Activated CD8-positive, alpha-beta memory T cell treated with anti-CD3 and anti-CD28 coated beads for 24 hours (primary cell): Measurements from ENCODE around the gene CRB1.
"Not testable (repeated sequence)": the region's sequence is repeated elsewhere in the genome, so short reads cannot be mapped to it uniquely, and the experiment has no call there.

Experiments used
- DNase-seq: peaks from one replicate; pipeline ENCODE4 v3.0.0-alpha.2; 2020

Gene CRB1

GRCh38 chr1:197466813-197467212 is 198.8 kb downstream of the CRB1 start:
- no peak for DNase-seq

DNA sequence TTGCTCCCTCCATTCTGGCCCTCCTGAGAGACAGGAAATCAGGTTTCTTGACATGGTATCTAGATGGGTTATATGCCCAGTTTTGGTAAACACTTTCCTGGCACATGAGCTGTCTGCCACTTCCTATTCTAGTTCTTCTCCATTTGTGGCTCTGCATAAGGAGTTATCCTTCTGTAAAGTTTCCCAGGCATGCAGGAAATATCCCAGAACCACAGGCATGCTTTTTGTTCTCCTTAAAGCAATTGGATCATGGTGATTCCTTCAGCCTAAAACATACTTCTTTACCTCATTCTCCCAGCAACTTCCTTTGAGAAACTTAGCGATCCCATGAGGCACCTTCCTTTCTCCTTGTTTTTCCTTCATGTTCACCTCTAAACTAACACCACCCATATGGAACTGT is 199.8 kb downstream of the CRB1 start:
- no peak for DNase-seq

- DNase-seq = no peak
These were observed 200.6 kb downstream of the CRB1 start for GRCh38 chr1:197468543-197469175.

- DNase-seq = no peak
These were observed 201.7 kb downstream of the CRB1 start for GRCh38 chr1:197469620-197470210.

DNA sequence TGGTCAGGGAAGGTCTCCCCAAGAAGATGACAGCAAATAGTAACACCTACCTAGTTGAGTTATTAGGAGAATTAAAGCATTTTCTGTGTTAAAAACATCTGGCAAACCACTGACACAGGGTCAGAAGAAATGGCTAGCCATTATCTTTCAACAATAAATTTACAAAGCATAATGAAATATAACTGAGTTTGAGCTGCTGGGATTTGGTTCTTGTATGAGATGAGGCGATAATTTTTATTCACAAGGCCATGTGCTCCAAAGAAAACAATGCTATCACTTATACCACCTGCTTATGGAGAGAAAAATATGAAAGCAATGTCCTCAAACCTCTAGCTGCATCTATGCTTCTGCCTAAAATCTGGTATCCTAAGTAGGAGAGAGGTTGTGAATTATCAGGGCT is 202.3 kb downstream of the CRB1 start:
- DNase-seq = no peak

GRCh38 chr1:197471248-197471985 is 203.4 kb downstream of the CRB1 start:
- no peak for DNase-seq

DNA sequence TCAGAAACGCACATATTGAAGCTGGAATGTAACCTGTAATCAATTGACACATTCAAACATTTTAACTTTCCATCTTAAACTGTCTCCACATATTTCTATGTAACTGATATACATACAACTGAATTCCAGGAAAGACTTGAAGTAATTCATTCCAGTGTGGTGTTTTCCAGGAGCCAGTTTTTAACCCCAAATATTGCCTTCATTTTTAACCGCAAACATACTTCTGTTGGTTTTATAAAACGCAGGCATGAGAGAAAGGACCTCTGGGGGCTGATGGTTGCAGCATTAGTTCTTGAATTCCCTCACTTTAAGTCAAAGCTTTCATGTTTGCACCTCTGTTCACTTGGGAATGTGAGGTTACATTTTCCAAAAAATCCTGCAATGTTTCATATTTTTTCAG is 204.1 kb downstream of the CRB1 start:
- no peak for DNase-seq

DNA sequence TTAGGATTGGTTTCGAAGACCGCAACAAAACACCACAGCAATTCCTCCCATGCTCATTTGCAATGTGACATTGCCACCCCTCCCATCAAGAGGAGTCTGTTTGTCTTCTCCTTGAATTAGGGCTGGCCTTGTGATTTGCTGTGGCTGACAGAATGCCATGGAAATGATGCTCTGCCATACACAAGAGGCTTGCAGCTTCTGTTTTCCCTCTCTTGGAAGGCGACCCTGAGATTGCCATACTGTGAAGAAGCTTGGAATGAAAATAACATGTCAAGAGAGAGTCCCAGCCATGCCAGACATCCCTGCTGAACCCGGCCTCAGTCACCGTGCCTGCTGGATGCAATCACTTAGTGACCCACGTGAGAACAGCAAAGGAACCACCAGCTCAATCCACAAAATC is 212.4 kb downstream of the CRB1 start:
- no peak for DNase-seq

- no peak for DNase-seq
These were observed 213.0 kb downstream of the CRB1 start for GRCh38 chr1:197481101-197481500.

- DNase-seq = no peak
These were observed 217.7 kb downstream of the CRB1 start for GRCh38 chr1:197485790-197486189.

DNA sequence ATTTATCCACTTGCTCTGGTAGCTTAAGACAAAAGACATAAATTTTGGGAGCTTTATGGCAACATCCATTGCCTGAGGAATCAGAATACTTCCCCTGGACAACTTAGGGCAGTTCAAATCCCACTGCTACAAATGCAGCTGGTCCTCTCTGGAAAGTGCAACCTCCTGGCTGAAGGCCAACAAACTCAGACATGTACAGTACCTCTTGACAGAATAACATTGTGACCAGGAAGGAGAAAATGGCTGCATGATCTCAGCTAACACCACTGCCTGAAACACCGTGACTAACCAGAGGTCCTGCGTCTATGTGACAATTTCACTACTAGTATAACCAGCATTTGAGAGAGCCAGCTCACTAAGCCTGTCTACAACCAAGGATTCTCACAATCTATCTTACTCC is 218.9 kb downstream of the CRB1 start:
- no peak for DNase-seq

DNA sequence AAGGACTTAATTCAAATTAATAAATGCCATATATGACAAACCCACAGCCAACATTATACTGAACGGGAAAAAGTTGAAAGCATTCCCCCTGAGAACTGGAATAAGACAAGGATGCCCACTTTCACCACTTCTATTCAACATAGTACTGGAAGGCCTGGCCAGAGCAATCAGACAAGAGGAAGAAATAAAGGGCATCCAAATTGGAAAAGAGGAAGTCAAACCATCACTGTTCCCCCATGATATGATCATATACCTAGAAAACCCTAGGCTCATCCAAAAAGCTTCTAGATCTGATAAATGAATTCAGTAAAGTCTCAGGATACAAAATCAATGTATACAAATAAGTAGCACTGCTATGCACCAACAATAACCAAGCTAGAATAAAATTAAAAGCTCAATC is 223.5 kb downstream of the CRB1 start:
- not testable (repeated sequence) for DNase-seq

GRCh38 chr1:197496722-197497121 is 228.7 kb downstream of the CRB1 start:
- no peak for DNase-seq

GRCh38 chr1:197510691-197511378 is 242.8 kb downstream of the CRB1 start:
- DNase-seq = no peak

DNA sequence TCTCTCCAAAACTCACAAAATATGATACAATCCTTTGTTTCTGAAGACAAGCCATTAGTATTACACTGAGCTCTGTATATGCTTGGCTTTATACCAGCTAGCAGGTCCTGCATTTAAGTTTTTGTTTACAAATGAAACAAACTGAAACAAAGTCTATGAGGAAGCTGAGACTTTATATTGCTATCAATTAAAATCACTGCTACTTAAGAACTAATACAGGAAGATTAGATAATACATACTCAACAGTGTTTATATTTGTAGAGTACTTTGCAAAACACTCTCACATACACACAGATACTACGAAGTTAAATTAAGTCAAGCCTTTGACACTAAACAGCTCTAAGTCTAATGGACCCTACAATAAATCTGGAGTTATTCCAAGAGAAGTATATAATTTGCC is 247.4 kb downstream of the CRB1 start:
- no peak for DNase-seq

GRCh38 chr1:197519741-197520334 is 251.8 kb downstream of the CRB1 start:
- no peak for DNase-seq

DNA sequence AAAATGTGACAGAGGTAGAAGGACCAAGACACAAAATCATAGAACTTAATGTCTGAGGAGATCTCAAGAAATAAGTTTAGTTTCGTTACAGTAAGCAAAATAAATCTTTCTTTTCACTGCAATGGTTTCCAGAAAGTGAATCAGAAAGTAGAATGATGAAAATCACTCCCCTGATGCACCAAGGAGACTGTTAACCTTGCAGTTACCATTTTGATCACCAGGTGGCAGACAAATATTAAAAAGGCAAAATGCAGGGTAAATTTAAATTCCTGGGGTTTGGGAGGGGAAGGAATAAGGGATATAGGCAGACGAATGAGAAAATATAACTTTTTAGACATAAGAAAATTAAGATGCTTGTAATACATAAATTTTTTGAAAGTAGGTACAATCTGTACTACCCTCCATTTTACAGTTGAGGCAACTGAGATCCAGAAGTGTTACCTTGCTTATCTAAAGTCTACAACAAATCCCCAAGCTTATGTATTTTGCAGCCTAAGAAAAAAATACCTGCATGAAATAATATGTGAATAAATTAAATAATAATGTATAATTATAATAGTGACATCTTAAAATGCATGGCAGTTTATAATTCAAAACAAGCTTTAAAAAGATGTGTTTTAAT is 253.2 kb downstream of the CRB1 start:
- DNase-seq = no peak

GRCh38 chr1:197526736-197527371 is 258.8 kb downstream of the CRB1 start:
- no peak for DNase-seq
